SH-SY5Y (cell line): Measurements from ENCODE around the gene DPP6.

ENCODE experiments used
- GATA2 ChIP-seq: IDR thresholded peaks from 2 replicates; pipeline ENCODE4 v1.6.1; 2011; ENCODE audit warnings: mild to moderate bottlenecking, low read depth, low read length
- GATA3 ChIP-seq: IDR thresholded peaks from 2 replicates; pipeline ENCODE4 v1.6.1; 2011; ENCODE audit warnings: low read depth, mild to moderate bottlenecking, low read length, moderate library complexity

DNA sequence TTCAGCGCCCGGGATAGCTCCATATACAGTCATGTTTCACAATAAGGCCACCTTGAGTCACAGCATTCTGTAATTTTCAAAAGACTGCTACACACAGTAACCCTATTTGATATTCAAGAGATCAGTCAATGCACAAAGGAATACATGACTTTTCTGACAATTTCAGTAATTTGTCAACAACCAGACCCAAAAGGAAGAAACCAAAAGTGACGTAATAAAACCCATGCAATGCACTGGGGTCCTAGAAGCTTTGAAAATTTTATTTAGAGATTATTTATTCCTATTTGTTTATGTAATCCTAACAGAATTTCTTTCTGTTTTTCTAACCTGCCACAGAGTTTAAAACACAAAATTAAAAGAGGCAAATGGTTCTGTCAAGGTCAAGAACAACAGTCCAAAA lies 421.2 kb downstream of the DPP6 start:
- TF ChIP-seq GATA2 (no peak), GATA3 (no peak)
